DOHH2 (cell line): ENCODE data around the gene LRRC27.

ENCODE experiments used
- H3F3A ChIP-seq: fragments of 200-600 bp; sonication (generic), shearing (Covaris generic); 2 replicates; pipeline ENCODE4 v1.6.0; 2016; ENCODE audit warnings: antibody characterized with exemption, mild to moderate bottlenecking; ENCODE audit not compliant: control insufficient read depth, insufficient read depth
- H3K27ac ChIP-seq: fragments of 200-600 bp; sonication (generic); 2 replicates; pipeline ENCODE4 v1.5.1; 2014; ENCODE audit warnings: low read depth, mild to moderate bottlenecking, low read length, moderate library complexity
- H3K27me3 ChIP-seq: fragments of 200-600 bp; sonication (generic); 2 replicates; pipeline ENCODE4 v1.6.1; 2014; ENCODE audit warnings: mild to moderate bottlenecking, low read length, mixed read lengths; ENCODE audit not compliant: control insufficient read depth
- H3K36me3 ChIP-seq: fragments of 200-600 bp; sonication (generic); 2 replicates; pipeline ENCODE4 v1.6.1; 2014; ENCODE audit warnings: mild to moderate bottlenecking, low read length, moderate library complexity, mixed read lengths; ENCODE audit not compliant: control insufficient read depth
- H3K4me1 ChIP-seq: fragments of 200-600 bp; sonication (generic); 2 replicates; pipeline ENCODE4 v1.6.1; 2014; ENCODE audit warnings: mild to moderate bottlenecking, low read length, mixed read lengths; ENCODE audit not compliant: control insufficient read depth
- H3K4me2 ChIP-seq: fragments of 200-600 bp; sonication (generic); 2 replicates; pipeline ENCODE4 v1.6.0; 2014; ENCODE audit warnings: mild to moderate bottlenecking, low read length, moderate library complexity
- H3K4me3 ChIP-seq: fragments of 200-600 bp; sonication (generic); 2 replicates; pipeline ENCODE4 v1.5.1; 2014; ENCODE audit warnings: mild to moderate bottlenecking, low read length, mixed read lengths
- H3K79me2 ChIP-seq: fragments of 200-600 bp; sonication (generic); 2 replicates; pipeline ENCODE4 v1.6.1; 2014; ENCODE audit warnings: mild to moderate bottlenecking, low read length, mixed read lengths; ENCODE audit not compliant: control insufficient read depth
- H3K9me2 ChIP-seq: fragments of 200-600 bp; sonication (generic); replicated peaks from 2 replicates; pipeline ENCODE4 v1.6.1; 2014; ENCODE audit warnings: mild to moderate bottlenecking, low read length, mixed read lengths; ENCODE audit not compliant: control insufficient read depth
- H3K9me3 ChIP-seq: fragments of 200-600 bp; sonication (generic); 2 replicates; pipeline ENCODE4 v1.6.1; 2014; ENCODE audit warnings: antibody characterized with exemption, low read length, mixed read lengths; ENCODE audit not compliant: control insufficient read depth, insufficient read depth
- H4K20me1 ChIP-seq: fragments of 200-600 bp; sonication (generic); 2 replicates; pipeline ENCODE4 v1.6.0; 2014; ENCODE audit warnings: low read depth, mild to moderate bottlenecking, antibody characterized with exemption, low read length, moderate library complexity; ENCODE audit not compliant: control insufficient read depth, insufficient read depth
- CTCF ChIP-seq: fragments of 200-600 bp; sonication (generic); IDR thresholded peaks from one replicate; pipeline ENCODE4 v1.5.1; 2014; ENCODE audit warnings: antibody characterized with exemption, mild to moderate bottlenecking, low read depth, low read length; ENCODE audit not compliant: poor library complexity, severe bottlenecking
- EZH2phosphoT487 ChIP-seq: fragments of 200-600 bp; sonication (generic); IDR thresholded peaks from 2 replicates; pipeline ENCODE4 v1.6.1; 2017; ENCODE audit warnings: borderline replicate concordance, mild to moderate bottlenecking, antibody characterized with exemption, low read length, moderate library complexity, mixed read lengths

LRRC27 gene

DNA sequence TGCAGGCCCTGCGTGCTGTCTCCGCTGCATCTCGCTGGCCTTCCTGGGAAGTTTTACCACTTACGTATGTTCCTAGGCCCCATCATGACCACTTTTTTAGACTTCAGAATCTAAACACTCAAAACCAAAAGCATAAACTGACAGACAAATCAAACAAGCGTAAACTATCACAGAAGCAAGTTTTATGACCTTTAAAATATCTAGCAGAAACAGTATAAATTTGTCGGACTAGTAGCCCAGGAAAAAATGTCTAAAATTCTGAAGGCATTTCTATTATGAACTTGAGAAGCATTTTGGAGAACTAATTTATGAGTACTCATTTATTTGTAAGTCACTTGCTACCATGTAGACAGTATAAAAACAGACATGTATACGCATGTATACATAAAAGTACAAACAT is 10.6 kb downstream of the LRRC27 start:
- no peaks in the 10 kb centered on the region for H3K36me3 ChIP-seq
- H3K9me3 ChIP-seq, result no peaks in the 10 kb centered on the region
- H3F3A ChIP-seq, result no peaks in the 10 kb centered on the region
- no peak overlapping the region for H3K27ac ChIP-seq
- no peaks in the 10 kb centered on the region for H3K4me1 ChIP-seq
- H3K4me2 ChIP-seq, result no peak overlapping the region
- no peaks in the 10 kb centered on the region for H3K27me3 ChIP-seq
- TF ChIP-seq EZH2phosphoT487 (no peak), CTCF (no peak)
- H3K9me2 ChIP-seq, result no peaks in the 10 kb centered on the region
- no peaks in the 10 kb centered on the region for H3K79me2 ChIP-seq
- H4K20me1 ChIP-seq, result no peaks in the 10 kb centered on the region
- H3K4me3 ChIP-seq, result no peak overlapping the region

- H3K9me2 ChIP-seq, result no peaks in the 10 kb centered on the region
- H3K4me3 ChIP-seq, result no peak overlapping the region
- H3K9me3 ChIP-seq, result no peaks in the 10 kb centered on the region
- no peaks in the 10 kb centered on the region for H3K4me1 ChIP-seq
- H3K36me3 ChIP-seq, result no peaks in the 10 kb centered on the region
- H4K20me1 ChIP-seq, result no peaks in the 10 kb centered on the region
- H3K27me3 ChIP-seq, result no peaks in the 10 kb centered on the region
- H3K79me2 ChIP-seq, result no peaks in the 10 kb centered on the region
- H3K27ac ChIP-seq, result no peak overlapping the region
- TF ChIP-seq CTCF (no peak), EZH2phosphoT487 (no peak)
- no peaks in the 10 kb centered on the region for H3F3A ChIP-seq
- no peak overlapping the region for H3K4me2 ChIP-seq
These were observed 12.4 kb downstream of the LRRC27 start for GRCh38 chr10:132344386-132344785.

GRCh38 chr10:132345345-132345744 is 13.4 kb downstream of the LRRC27 start:
- no peak overlapping the region for H3K27ac ChIP-seq
- no peak overlapping the region for H3K4me2 ChIP-seq
- H3K79me2 ChIP-seq, result no peaks in the 10 kb centered on the region
- no peaks in the 10 kb centered on the region for H3K9me2 ChIP-seq
- H3K9me3 ChIP-seq, result no peaks in the 10 kb centered on the region
- H3K4me3 ChIP-seq, result no peak overlapping the region
- H4K20me1 ChIP-seq, result no peaks in the 10 kb centered on the region
- H3K36me3 ChIP-seq, result no peaks in the 10 kb centered on the region
- no peaks in the 10 kb centered on the region for H3K4me1 ChIP-seq
- H3K27me3 ChIP-seq, result no peaks in the 10 kb centered on the region
- H3F3A ChIP-seq, result no peaks in the 10 kb centered on the region
- no peak for TF ChIP-seq EZH2phosphoT487
- TF ChIP-seq CTCF, result no peak

DNA sequence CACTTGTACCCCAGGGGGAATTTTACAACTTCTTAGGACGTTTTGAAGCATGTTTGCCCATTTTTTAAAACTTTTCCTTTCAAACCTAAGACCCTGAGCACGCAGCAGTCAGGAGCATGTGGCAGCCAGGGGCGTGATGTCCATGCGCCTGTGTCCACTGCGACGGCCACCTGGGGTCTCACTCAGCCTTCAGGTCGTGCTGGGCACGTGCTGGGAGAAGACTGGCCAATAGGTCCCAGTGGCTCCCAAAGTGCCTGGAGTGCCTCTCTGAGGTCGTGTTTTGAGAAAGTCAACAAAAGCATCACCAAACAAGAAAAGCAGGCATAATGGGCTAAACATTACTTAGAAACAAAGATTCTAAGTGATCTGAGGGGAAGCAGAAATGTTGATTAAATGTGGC is 14.8 kb downstream of the LRRC27 start:
- Histone ChIP-seq H3K9me2 (no peaks in the 10 kb centered on the region), H3K27me3 (no peaks in the 10 kb centered on the region), H3K27ac (no peak overlapping the region), H3K4me1 (no peaks in the 10 kb centered on the region), H3K4me2 (no peak overlapping the region), H4K20me1 (no peaks in the 10 kb centered on the region), H3K9me3 (no peaks in the 10 kb centered on the region), H3F3A (no peaks in the 10 kb centered on the region), H3K36me3 (no peaks in the 10 kb centered on the region), H3K79me2 (no peaks in the 10 kb centered on the region), H3K4me3 (no peak overlapping the region)
- no peak for TF ChIP-seq EZH2phosphoT487
- TF ChIP-seq CTCF, result no peak
